Activated CD4-positive, alpha-beta T cell treated with anti-CD3 and anti-CD28 coated beads, Interleukin-2, amount 50 U/mL, for 24 hours (primary cell): Measurements from ENCODE around the gene ABCC1.
"Not testable (repeated sequence)": the region's sequence is repeated elsewhere in the genome, so short reads cannot be mapped to it uniquely, and the experiment has no call there.

Experiments used
- DNase-seq, 2 donors: peaks; one replicate each; pipeline ENCODE4 v3.0.0-alpha.2; 2020; ENCODE audit warnings: low read depth in 1 of 2, low spot score in 1 of 2

The ABCC1 gene

GRCh38 chr16:16136588-16136987 is 187.2 kb downstream of the ABCC1 start:
- no peak for DNase-seq

GRCh38 chr16:16137110-16137509 is 187.7 kb downstream of the ABCC1 start:
- no peak for DNase-seq

GRCh38 chr16:16138034-16138635 is 188.7 kb downstream of the ABCC1 start:
- no peak for DNase-seq

GRCh38 chr16:16139061-16139460 is 189.6 kb downstream of the ABCC1 start:
- no peak for DNase-seq

- DNase-seq = no peak
Measured at GRCh38 chr16:16139806-16140205, 190.4 kb downstream of the ABCC1 start.

- no peak for DNase-seq
Measured at GRCh38 chr16:16140537-16140936, 191.1 kb downstream of the ABCC1 start.

- DNase-seq = no peak
Measured at GRCh38 chr16:16141141-16141540, 191.7 kb downstream of the ABCC1 start.

- DNase-seq = no peak
Measured at GRCh38 chr16:16141784-16142396, 192.5 kb downstream of the ABCC1 start.

GRCh38 chr16:16143038-16143763 is 193.8 kb downstream of the ABCC1 start:
- no peak for DNase-seq

- no peak for DNase-seq
Measured at GRCh38 chr16:16143931-16144330, 194.5 kb downstream of the ABCC1 start.

GRCh38 chr16:16144416-16144815 is 195.0 kb downstream of the ABCC1 start:
- DNase-seq = no peak

GRCh38 chr16:16145286-16145685 is 195.9 kb downstream of the ABCC1 start:
- DNase-seq = no peak

GRCh38 chr16:16146380-16147315 is 197.2 kb downstream of the ABCC1 start:
- no peak for DNase-seq

- no peak for DNase-seq
Measured at GRCh38 chr16:16147316-16147999, 198.0 kb downstream of the ABCC1 start.

GRCh38 chr16:16148000-16148599 is 198.7 kb downstream of the ABCC1 start:
- not testable (repeated sequence) for DNase-seq

- no peak for DNase-seq
Measured at GRCh38 chr16:16148755-16149154, 199.3 kb downstream of the ABCC1 start.

- no peak for DNase-seq
Measured at GRCh38 chr16:16149710-16150116, 200.3 kb downstream of the ABCC1 start.

GRCh38 chr16:16150117-16150877 is 200.9 kb downstream of the ABCC1 start:
- no peak for DNase-seq

- DNase-seq = no peak
Measured at GRCh38 chr16:16150878-16151152, 201.4 kb downstream of the ABCC1 start.

- no peak for DNase-seq
Measured at GRCh38 chr16:16151315-16151714, 201.9 kb downstream of the ABCC1 start.
